H1 (cell line): ENCODE data around the gene RTL5.

ENCODE experiments used
- CTCF ChIP-seq, 3 experiments: IDR thresholded peaks; 1 replicate in 2 of 3; 2 replicates in 1 of 3; pipeline versions ENCODE4 v1.5.1 to v1.6.1; 2011; ENCODE audit warnings: low read length in 3 of 3, mild to moderate bottlenecking in 3 of 3, inconsistent platforms in 2 of 3, low read depth in 1 of 3, moderate library complexity in 1 of 3; ENCODE audit not compliant: insufficient read depth in 1 of 3; ENCODE audit errors: control extremely low read depth in 1 of 3
- POLR2AphosphoS5 ChIP-seq: IDR thresholded peaks from 2 replicates; pipeline ENCODE4 v1.6.1; 2011; ENCODE audit warnings: low read depth, low read length
- RBBP5 ChIP-seq: IDR thresholded peaks from 2 replicates; pipeline ENCODE4 v1.7.1; 2012; ENCODE audit warnings: low read depth, mild to moderate bottlenecking, inconsistent platforms, low read length, moderate library complexity, borderline replicate concordance
- RXRA ChIP-seq: IDR thresholded peaks from 2 replicates; pipeline ENCODE4 v1.6.1; 2011; ENCODE audit warnings: low read depth, mild to moderate bottlenecking, low read length, moderate library complexity; ENCODE audit not compliant: insufficient read depth

- TF ChIP-seq CTCF (IDR thresholded peaks at IDR 0.05; ENCODE audit: control extremely low read depth in 1 of 3, insufficient read depth in 1 of 3, low read depth in 1 of 3, low read length in 3 of 3) (no peak), RXRA (no peak), RBBP5 (no peak), POLR2AphosphoS5 (no peak)
Observed at GRCh38 chrX:72133851-72134546, 2.3 kb upstream of the RTL5 start.
